T-cell (primary cell): Measurements from ENCODE around the gene GPHN. TPM values are rescaled to one million over a fixed set of nuclear protein-coding genes. Genes with fewer than 3 reads are reported as not detected.

ENCODE experiments used
- ATAC-seq, 4 experiments: fragments of 200-7000 bp in 3 of 4; fragments of 150-1000 bp in 1 of 4; cut with Tn5 transposase; replicated peaks in 1 of 4; 1 replicate in 3 of 4; 2 replicates in 1 of 4; pipeline ENCODE4 v1.10.0; 2021; ENCODE audit warnings: moderate library complexity in 3 of 4, mild to moderate bottlenecking in 2 of 4, moderate number of reproducible peaks in 1 of 4
- CTCF ChIA-PET, 2 donors: fragments of 300-600 bp; sonication (Branson Sonifier 250); formaldehyde crosslinking; loops; one replicate each; lab custom pipeline; 2022; ENCODE audit warnings: antibody characterized with exemption in 2 of 2; lab: Charles Lee
- POLR2A ChIA-PET, 2 donors: fragments of 300-600 bp; sonication (Branson Sonifier 250); formaldehyde crosslinking; loops; one replicate each; lab custom pipeline; 2022; ENCODE audit warnings: antibody characterized with exemption in 2 of 2; lab: Charles Lee
- DNase-seq, 35 experiments: peaks; one replicate each; pipeline versions ENCODE4 v3.0.0 to v3.0.0-alpha.2; 2013 to 2023
- H3K27ac ChIP-seq: one replicate; pipeline ENCODE4 v1.5.1; 2013; ENCODE audit warnings: low read length
- H3K27me3 ChIP-seq, 2 experiments: replicated peaks in 1 of 2; 1 replicate in 1 of 2; 2 replicates in 1 of 2; pipeline versions ENCODE4 v1.6.1 to v1.7.0; 2013; ENCODE audit warnings: low read length in 1 of 2, mixed read lengths in 1 of 2; ENCODE audit not compliant: control insufficient read depth in 2 of 2, insufficient read depth in 2 of 2; ENCODE audit errors: extremely low read depth in 1 of 2
- H3K36me3 ChIP-seq, 2 donors: 1 replicate in 1 of 2; 2 replicates in 1 of 2; pipeline versions ENCODE4 v1.6.1 to v1.7.0; 2013; ENCODE audit warnings: low read length in 1 of 2; ENCODE audit not compliant: control insufficient read depth in 2 of 2, insufficient read depth in 1 of 2; ENCODE audit errors: extremely low read depth in 1 of 2
- H3K4me1 ChIP-seq, 2 experiments: 1 replicate in 1 of 2; 2 replicates in 1 of 2; pipeline versions ENCODE4 v1.6.1 to v1.7.0; 2013; ENCODE audit warnings: low read length in 2 of 2, mixed read lengths in 1 of 2; ENCODE audit not compliant: insufficient read depth in 2 of 2, control insufficient read depth in 1 of 2; ENCODE audit errors: extremely low read depth in 1 of 2
- H3K4me3 ChIP-seq, 2 donors: 1 replicate in 1 of 2; 2 replicates in 1 of 2; pipeline versions ENCODE4 v1.5.1 to v1.7.0; 2013; ENCODE audit warnings: mild to moderate bottlenecking in 2 of 2, low read length in 1 of 2, moderate library complexity in 1 of 2; ENCODE audit not compliant: control insufficient read depth in 1 of 2; ENCODE audit errors: extremely low read depth in 1 of 2
- H3K9me3 ChIP-seq: 2 replicates; pipeline ENCODE4 v1.7.0; 2013
- H3K27ac Mint-ChIP-seq, 2 donors: one replicate each; pipeline ENCODE4 v1.8.0; 2020 to 2021; ENCODE audit warnings: mild to moderate bottlenecking in 2 of 2, mixed read lengths in 2 of 2
- H3K27me3 Mint-ChIP-seq, 2 donors: one replicate each; pipeline ENCODE4 v1.8.0; 2021 to 2022; ENCODE audit warnings: mixed read lengths in 2 of 2
- H3K36me3 Mint-ChIP-seq: one replicate; pipeline ENCODE4 v1.8.0; 2021; ENCODE audit warnings: mixed read lengths
- H3K4me1 Mint-ChIP-seq, 3 donors: one replicate each; pipeline ENCODE4 v1.8.0; 2020 to 2022; ENCODE audit warnings: mixed read lengths in 3 of 3, mild to moderate bottlenecking in 1 of 3
- H3K4me3 Mint-ChIP-seq, 3 donors: one replicate each; pipeline ENCODE4 v1.8.0; 2020 to 2022; ENCODE audit warnings: mild to moderate bottlenecking in 3 of 3, mixed read lengths in 3 of 3, moderate library complexity in 3 of 3
- H3K9me3 Mint-ChIP-seq, 3 donors: one replicate each; pipeline ENCODE4 v1.8.0; 2020 to 2022; ENCODE audit warnings: mixed read lengths in 3 of 3
- WGBS: methylation state at CpG from one replicate; pipeline ENCODE4 v1.1.5; 2013; ENCODE audit warnings: missing lambda C conversion rate; ENCODE audit not compliant: insufficient coverage; 5-methylcytosine and 5-hydroxymethylcytosine counted together
- total RNA-seq, 35 experiments: library from RNA in 6 of 35; stranded (reverse) in 6 of 35; fragments of 120-200 nt in 1 of 35; gene quantifications; one replicate each; pipeline versions ENCODE4 v1.2.1 to v1.2.4 and lab custom pipeline; 2013 to 2026

Gene GPHN
- total RNA-seq, 5 donors from 2014 or later (not counting 1 experiment from before 2014, with no cell fraction given): 13.9 to 21.1 (median 14.4) TPM

GRCh38 chr14:66613344-66613743 is 105.4 kb downstream of the GPHN start:
- no CpG with 5 or more reads among the region's 2 CpGs for WGBS
- peaks cover 2% of the 10 kb centered on the region for H3K9me3 ChIP-seq
- Mint-ChIP-seq H3K9me3 (peaks cover 26 to 47% (median 33%) of the 10 kb centered on the region in 3 donors), H3K4me1 (peaks cover 9 to 20% (median 13%) of the 10 kb centered on the region in 3 donors), H3K27me3 (no peaks in the 10 kb centered on the region), H3K27ac (no peak overlapping the region), H3K4me3 (no peak overlapping the region), H3K36me3 (peaks cover 33% of the 10 kb centered on the region)
- H3K27me3 ChIP-seq: no peaks in the 10 kb centered on the region
- ATAC-seq: no peak
- peaks cover 0 to 4% of the 10 kb centered on the region in 2 experiments for H3K4me1 ChIP-seq
- H3K4me3 ChIP-seq: no peak overlapping the region
- DNase-seq: no peak
- no peak overlapping the region for H3K27ac ChIP-seq
- ChIA-PET CTCF (no interaction called here), POLR2A (no interaction called here)
- no peaks in the 10 kb centered on the region for H3K36me3 ChIP-seq

- Histone ChIP-seq H3K27ac (no peak overlapping the region), H3K27me3 (no peaks in the 10 kb centered on the region), H3K9me3 (no peaks in the 10 kb centered on the region), H3K36me3 (no peaks in the 10 kb centered on the region), H3K4me1 (no peaks in the 10 kb centered on the region), H3K4me3 (no peak overlapping the region)
- Mint-ChIP-seq H3K4me3 (no peak overlapping the region), H3K9me3 (peaks cover 23 to 31% (median 24%) of the 10 kb centered on the region in 3 donors), H3K27me3 (no peaks in the 10 kb centered on the region), H3K27ac (no peak overlapping the region), H3K4me1 (peaks cover 4 to 8% (median 8%) of the 10 kb centered on the region in 3 donors), H3K36me3 (peaks cover 22% of the 10 kb centered on the region)
- ChIA-PET POLR2A (no interaction called here), CTCF (no interaction called here)
- no CpG with 5 or more reads among the region's 2 CpGs for WGBS
- DNase-seq (no peak), ATAC-seq (no peak)
Measured at GRCh38 chr14:66619952-66620351, 112.0 kb downstream of the GPHN start.

- no peaks in the 10 kb centered on the region for H3K9me3 ChIP-seq
- H3K4me3 ChIP-seq: no peak overlapping the region
- no peak overlapping the region for H3K27ac Mint-ChIP-seq
- peaks cover under 1 to 12% (median 9%) of the 10 kb centered on the region in 3 donors for H3K4me1 Mint-ChIP-seq
- no peaks in the 10 kb centered on the region for H3K36me3 ChIP-seq
- H3K36me3 Mint-ChIP-seq: peaks cover 9% of the 10 kb centered on the region
- ChIA-PET CTCF (interaction anchor here in 1 of 2 donors (0.5 kb wide), 1 partner anchor 292 kb away, joined by 4 read pairs; no protein-coding TSS in a partner anchor), POLR2A (no interaction called here)
- H3K4me1 ChIP-seq: no peaks in the 10 kb centered on the region
- H3K4me3 Mint-ChIP-seq: no peak overlapping the region
- no peak for DNase-seq
- H3K27me3 ChIP-seq: no peaks in the 10 kb centered on the region
- ATAC-seq: no peak
- 95% methylated on average over 3 of the region's 4 CpGs for WGBS
- no peaks in the 10 kb centered on the region for H3K27me3 Mint-ChIP-seq
- peaks cover 6 to 10% (median 9%) of the 10 kb centered on the region in 3 donors for H3K9me3 Mint-ChIP-seq
- H3K27ac ChIP-seq: no peak overlapping the region
Measured at GRCh38 chr14:66623838-66624237, 115.9 kb downstream of the GPHN start.

GRCh38 chr14:66624336-66624937 is 116.5 kb downstream of the GPHN start:
- no peaks in the 10 kb centered on the region for H3K4me1 ChIP-seq
- Mint-ChIP-seq H3K4me1 (peaks cover 4 to 12% (median 7%) of the 10 kb centered on the region in 3 donors), H3K9me3 (peaks cover 5 to 8% (median 8%) of the 10 kb centered on the region in 3 donors), H3K27ac (no peak overlapping the region), H3K4me3 (no peak overlapping the region), H3K27me3 (no peaks in the 10 kb centered on the region), H3K36me3 (peaks cover 9% of the 10 kb centered on the region)
- CTCF ChIA-PET: interaction anchor here in 1 of 2 donors (0.5 kb wide), 1 partner anchor 292 kb away, joined by 4 read pairs; no protein-coding TSS in a partner anchor
- DNase-seq (peak in 12 of 35 experiments; percentile 4 to 35 (median 11)), ATAC-seq (peak in 1 of 4 experiments; percentile 38)
- 0% methylated on average over 1 of the region's 1 CpG for WGBS
- H3K27me3 ChIP-seq: no peaks in the 10 kb centered on the region
- POLR2A ChIA-PET: no interaction called here
- no peaks in the 10 kb centered on the region for H3K36me3 ChIP-seq
- H3K9me3 ChIP-seq: no peaks in the 10 kb centered on the region
- H3K4me3 ChIP-seq: no peak overlapping the region
- no peak overlapping the region for H3K27ac ChIP-seq

- ChIA-PET POLR2A (no interaction called here), CTCF (interaction anchor here in 1 of 2 donors (1.0 kb wide), 1 partner anchor 657 kb away, joined by 5 read pairs; no protein-coding TSS in a partner anchor)
- Histone ChIP-seq H3K4me1 (no peaks in the 10 kb centered on the region), H3K9me3 (no peaks in the 10 kb centered on the region), H3K27ac (no peak overlapping the region), H3K36me3 (no peaks in the 10 kb centered on the region), H3K4me3 (no peak overlapping the region), H3K27me3 (no peaks in the 10 kb centered on the region)
- peaks cover 7 to 12% (median 11%) of the 10 kb centered on the region in 3 donors for H3K4me1 Mint-ChIP-seq
- H3K27me3 Mint-ChIP-seq: no peaks in the 10 kb centered on the region
- peaks cover 10% of the 10 kb centered on the region for H3K36me3 Mint-ChIP-seq
- DNase-seq: no peak
- no peak for ATAC-seq
- no peak overlapping the region for H3K4me3 Mint-ChIP-seq
- H3K27ac Mint-ChIP-seq: no peak overlapping the region
- H3K9me3 Mint-ChIP-seq: peaks cover 0 to 7% (median 0%) of the 10 kb centered on the region in 3 donors
Measured at GRCh38 chr14:66628636-66629035, 120.7 kb downstream of the GPHN start.

GRCh38 chr14:66629499-66629898 is 121.6 kb downstream of the GPHN start:
- DNase-seq (no peak), ATAC-seq (no peak)
- Histone ChIP-seq H3K4me1 (no peaks in the 10 kb centered on the region), H3K4me3 (no peak overlapping the region), H3K36me3 (no peaks in the 10 kb centered on the region), H3K27ac (no peak overlapping the region), H3K9me3 (no peaks in the 10 kb centered on the region), H3K27me3 (no peaks in the 10 kb centered on the region)
- POLR2A ChIA-PET: no interaction called here
- no peak overlapping the region for H3K4me3 Mint-ChIP-seq
- H3K36me3 Mint-ChIP-seq: peaks cover 10% of the 10 kb centered on the region
- peaks cover 4 to 11% (median 7%) of the 10 kb centered on the region in 3 donors for H3K4me1 Mint-ChIP-seq
- peaks cover 0 to 7% (median 0%) of the 10 kb centered on the region in 3 donors for H3K9me3 Mint-ChIP-seq
- H3K27ac Mint-ChIP-seq: no peak overlapping the region
- CTCF ChIA-PET: no interaction called here
- no peaks in the 10 kb centered on the region for H3K27me3 Mint-ChIP-seq
